IPS-18c (cell line): ENCODE results near the gene PLAGL2.
"Not testable (repeated sequence)": the region's sequence is repeated elsewhere in the genome, so short reads cannot be mapped to it uniquely, and the experiment has no call there.

Experiments used
- H3K4me3 ChIP-seq: 2 replicates; pipeline ENCODE4 v1.7.0; 2013; ENCODE audit warnings: low read depth, mild to moderate bottlenecking, low read length, moderate library complexity; ENCODE audit not compliant: insufficient read depth
- H3K9me3 ChIP-seq: one replicate; pipeline ENCODE4 v1.6.1; 2013; ENCODE audit warnings: mild to moderate bottlenecking, low read length, moderate library complexity; ENCODE audit not compliant: control insufficient read depth, insufficient read depth

Gene PLAGL2

DNA sequence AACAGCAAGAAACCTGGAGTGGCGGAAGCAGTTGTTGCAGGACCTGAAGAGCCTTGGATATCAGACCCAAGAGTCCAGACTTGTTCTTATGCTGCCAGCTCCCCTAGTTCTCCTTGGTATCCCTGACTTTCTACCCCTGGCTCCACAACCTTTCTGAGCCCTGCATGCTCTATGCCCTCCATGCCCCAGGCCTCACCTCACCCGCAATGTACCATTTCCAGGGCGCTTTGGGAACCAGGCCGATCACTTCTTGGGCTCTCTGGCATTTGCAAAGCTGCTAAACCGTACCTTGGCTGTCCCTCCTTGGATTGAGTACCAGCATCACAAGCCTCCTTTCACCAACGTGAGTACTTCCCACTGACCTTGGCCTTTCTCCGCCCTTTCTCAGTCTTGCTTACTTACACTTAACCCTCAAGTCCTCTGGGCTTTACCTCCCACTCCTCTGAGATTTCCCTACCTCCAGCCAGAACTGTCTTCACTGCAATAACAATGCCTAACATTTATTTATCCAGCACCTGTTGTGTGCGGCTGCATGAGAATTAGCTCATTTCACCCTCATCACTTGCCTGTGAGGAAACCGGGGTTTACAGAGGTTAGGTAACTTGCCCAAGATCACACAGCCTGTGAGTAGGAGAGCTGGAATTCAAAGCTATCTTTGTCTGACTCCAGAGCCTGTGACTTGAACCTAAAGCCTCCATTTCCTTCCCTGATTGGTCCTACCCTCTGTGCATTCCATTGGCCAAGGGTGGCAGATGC lies 2.5 kb upstream of the PLAGL2 start:
- Histone ChIP-seq H3K9me3 (no peaks in the 10 kb centered on the region), H3K4me3 (no peak overlapping the region)

DNA sequence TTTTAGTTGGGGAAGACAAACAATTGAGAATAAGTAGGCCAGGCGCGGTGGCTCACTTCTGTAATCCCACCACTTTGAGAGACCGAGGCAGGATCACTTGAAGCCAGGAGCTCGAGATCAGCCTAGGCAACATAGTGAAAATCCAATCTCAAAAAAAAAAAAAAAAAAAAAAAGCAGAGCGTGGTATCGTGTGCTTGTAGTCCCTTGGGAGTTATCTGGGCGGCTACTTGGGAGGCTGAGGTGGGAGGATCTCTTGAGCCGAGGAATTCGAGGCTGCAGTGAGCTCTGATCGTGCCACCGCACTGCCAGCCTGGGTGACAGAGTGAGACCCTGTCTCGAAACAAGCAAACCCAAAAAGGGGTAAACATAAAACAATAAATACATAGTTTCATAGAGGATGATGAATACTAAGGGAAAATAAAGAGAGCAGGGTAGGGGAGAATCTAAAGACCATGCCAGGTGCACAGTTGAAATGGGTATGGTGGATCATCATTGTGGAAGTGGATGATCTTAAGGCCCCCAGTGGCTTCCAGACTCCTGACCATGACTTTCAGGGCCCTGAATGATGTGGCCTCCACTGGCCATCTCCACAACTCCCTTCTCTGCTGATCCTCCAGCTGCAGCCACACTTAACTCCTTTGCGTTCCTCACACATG lies 1.1 kb upstream of the PLAGL2 start:
- peak overlapping the region; percentile 93 for H3K4me3 ChIP-seq
- H3K9me3 ChIP-seq: no peaks in the 10 kb centered on the region

DNA sequence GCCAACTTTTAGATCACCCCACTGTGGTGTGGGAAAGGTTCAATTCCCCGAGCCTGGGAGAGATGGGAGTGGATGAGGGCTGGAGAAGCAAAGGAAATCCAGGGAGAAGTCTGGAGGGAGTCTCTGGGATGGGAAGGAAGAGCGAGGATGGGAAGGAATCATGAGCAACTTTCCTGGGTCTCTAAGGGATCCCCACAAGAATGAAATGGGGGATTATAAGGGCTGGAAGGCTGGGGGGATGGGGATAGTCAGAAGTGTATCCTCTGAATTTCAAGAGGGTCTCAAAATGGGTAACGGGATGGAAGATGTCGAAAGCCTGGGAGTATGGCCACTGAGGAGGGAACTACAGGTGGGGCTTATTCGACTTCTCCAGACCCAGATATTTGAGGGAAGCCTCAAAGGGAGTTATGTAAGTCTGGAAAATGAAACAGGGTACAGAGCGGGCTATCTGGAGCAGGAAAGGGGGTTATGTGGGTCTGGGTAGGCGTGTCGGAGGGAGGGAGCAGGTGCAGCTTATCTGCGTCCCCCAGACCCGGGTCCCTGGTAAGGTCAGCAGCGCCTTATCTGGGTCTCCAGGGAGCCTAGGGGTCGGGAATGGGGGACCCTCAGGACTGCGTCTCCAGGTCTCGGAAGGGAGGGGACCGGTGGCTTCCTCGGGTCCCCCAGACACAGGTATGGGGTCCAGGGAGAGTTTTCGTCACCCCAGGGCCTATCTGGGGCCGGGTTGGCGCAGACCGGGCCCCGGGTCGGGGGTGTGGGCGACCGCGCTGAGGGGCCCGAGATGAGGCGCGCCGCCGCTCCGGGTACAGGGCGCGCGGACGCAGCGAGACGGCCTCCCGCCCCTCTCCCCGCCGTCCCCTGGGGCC lies 550 bp downstream of the PLAGL2 start:
- no peaks in the 10 kb centered on the region for H3K9me3 ChIP-seq
- peak overlapping the region; percentile 93 for H3K4me3 ChIP-seq

DNA sequence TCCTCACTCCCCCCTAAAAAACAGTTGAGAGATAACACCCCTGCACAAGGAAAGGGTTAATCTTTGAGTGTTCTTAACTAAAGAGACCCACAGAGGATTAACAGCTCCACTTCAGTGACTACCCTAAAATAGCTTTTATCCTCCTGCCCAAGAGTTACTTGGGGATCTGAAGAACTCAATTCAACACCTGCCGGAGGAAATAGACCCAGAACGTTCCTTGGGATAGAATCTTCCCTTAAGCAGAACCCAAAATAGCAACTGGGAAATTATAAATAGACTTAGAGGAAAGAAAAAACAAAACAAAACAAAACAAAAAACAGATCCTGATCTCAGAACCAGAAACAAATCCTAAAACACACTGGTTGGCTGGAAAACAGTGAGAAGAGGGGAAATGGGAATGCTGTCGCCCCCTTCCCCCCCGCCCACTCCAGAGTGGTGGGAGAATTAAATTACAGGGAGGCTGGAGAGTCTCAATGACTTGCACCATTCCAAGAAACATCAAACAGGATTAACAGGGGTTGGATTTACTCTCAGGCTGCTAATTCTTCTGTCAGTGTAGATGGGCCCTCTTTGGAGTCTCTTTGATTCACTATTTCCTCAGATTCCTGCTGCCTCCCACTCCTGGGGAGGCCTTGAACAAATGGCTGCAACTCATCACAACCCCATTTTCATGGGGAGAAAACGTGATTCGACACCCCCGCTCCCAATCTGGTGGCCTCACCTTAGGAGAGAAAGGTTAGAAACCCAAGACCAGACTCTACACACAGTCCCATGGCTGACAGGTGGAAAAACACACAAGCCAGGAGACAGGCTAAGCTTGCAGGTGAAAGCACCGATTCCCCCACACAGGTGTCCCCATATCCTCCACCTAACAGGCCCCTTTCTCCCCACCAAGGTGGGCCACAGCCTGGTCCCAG lies 1.4 kb downstream of the PLAGL2 start:
- Histone ChIP-seq H3K4me3 (peak overlapping the region; percentile 93), H3K9me3 (no peaks in the 10 kb centered on the region)

- no peak overlapping the region; the same call in 1 of the 2 replicates for H3K4me3 ChIP-seq
- H3K9me3 ChIP-seq: no peaks in the 10 kb centered on the region
Measured at GRCh38 chr20:32205110-32205842, 2.3 kb downstream of the PLAGL2 start.

- Histone ChIP-seq H3K4me3 (no peak overlapping the region), H3K9me3 (no peaks in the 10 kb centered on the region)
Measured at GRCh38 chr20:32204205-32205109, 3.1 kb downstream of the PLAGL2 start.

DNA sequence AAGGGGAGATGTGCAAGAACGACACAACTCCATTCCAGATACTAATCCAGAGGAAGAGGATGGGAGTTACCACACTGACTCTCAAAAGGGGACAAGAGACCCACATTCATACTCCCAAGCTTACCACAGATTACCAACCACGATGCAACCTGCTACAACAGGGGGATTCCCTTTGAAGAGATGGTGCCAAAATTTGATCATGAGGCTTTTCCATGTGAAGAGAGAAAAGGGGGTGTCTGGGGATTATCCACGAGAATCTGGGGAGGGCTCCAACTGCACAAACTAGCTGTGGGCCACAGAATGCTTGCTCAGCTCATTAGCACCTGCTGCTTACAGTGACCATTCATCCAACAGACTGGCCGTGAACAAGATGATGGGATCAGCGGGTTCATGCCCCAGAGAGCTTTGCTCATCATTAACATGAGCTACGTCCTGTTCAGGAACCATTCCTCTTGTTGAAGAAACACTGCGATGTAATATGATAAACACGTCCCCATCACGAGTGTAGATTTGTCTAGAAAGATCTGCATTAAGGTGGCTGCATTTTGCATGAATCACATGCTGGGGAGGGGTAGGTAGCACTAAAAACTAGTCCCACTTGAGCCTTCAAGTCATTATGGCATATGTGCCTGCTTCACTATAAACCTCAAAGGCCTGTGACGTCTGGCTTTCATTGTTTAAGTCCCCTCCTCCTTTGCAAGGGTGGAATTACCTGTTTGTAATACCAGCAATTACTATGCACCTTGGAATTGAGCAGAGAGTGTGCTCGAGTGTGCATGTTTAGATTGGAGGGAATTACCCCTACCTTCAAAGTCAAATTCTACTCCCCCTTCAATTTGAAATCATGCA lies 4.0 kb downstream of the PLAGL2 start:
- no peaks in the 10 kb centered on the region for H3K9me3 ChIP-seq
- H3K4me3 ChIP-seq: no peak overlapping the region

DNA sequence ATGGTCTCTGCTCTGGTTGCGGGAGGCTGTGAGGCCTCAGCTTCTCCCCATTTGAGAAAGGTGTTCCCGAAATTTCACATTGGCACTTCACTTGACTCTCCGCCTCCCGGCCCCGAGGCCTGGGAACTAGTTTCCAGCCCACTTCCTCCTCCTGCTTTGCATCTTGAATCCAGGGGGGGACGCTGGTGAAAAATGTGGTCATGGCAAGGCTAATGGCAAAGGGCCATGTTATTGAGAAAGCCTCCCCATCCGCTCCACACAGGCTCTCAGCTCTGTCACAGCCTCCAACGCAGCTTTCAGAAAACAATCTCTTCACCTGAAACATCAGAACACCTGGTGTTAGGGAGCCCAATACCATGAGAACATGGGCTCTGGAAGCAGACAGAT lies 5.6 kb downstream of the PLAGL2 start:
- Histone ChIP-seq H3K9me3 (no peaks in the 10 kb centered on the region), H3K4me3 (no peak overlapping the region)

DNA sequence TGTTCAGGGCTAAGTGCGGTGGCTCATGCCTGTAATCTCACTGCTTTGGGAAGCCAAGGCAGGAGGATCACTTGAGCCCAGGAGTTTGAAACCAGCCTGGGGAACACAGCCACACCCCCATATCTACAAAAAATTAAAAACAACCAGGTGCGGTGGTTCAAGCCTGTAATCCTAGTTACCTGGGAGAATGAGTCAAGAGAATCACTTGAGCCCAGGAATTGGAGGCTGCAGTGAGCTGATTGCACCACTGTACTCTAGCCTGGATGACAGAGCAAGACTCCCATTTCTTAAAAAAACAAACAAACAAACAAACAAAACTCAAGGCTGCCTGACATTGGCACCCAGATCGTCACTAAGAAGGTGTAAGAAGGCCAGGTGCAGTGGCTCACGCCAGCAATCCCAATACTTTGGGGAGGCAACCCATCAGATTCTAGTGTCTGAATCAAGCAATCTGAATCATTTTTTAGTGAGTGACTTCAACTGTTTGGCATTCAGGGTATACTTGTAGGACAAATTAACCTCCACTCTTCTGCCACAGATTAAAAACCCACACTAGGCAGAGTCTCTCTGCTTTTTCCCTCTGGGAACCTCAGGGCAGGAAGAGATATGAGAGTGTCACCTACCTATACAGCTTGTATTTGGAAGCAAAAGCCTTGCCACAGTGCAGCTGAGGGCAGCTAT lies 6.1 kb downstream of the PLAGL2 start:
- no peaks in the 10 kb centered on the region for H3K9me3 ChIP-seq

GRCh38 chr20:32199006-32199405 lies 8.5 kb downstream of the PLAGL2 start:
- no peaks in the 10 kb centered on the region for H3K9me3 ChIP-seq
- H3K4me3 ChIP-seq: no peak overlapping the region

More for the DNA sequence above, 6.1 kb downstream of the PLAGL2 start:
- H3K4me3 ChIP-seq: no peak overlapping the region

- H3K9me3 ChIP-seq, H3K4me3 ChIP-seq: not testable (repeated sequence)
Measured at GRCh38 chr20:32197136-32197535, 10.4 kb downstream of the PLAGL2 start.

DNA sequence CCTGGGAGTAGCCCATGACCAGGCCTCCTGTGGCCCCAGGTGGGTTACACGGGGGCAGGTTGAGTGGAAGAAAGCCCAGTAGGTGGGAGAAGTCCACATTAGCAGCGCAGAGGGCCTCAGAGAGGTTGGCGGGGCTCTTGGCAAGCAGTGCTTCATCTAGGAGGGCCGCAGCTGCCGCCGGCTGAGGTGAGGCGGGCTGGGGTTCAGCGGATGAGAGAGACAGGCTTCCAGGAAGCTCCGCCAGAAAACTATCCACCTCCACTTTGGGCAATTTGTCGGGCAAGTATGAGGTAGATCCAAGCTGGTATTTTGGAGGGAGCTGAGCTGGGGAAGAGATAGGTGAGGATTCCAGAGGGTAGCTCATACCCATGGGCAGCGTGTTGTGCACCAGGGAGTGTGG lies 10.9 kb downstream of the PLAGL2 start:
- not testable (repeated sequence) for H3K4me3 ChIP-seq, H3K9me3 ChIP-seq

GRCh38 chr20:32195581-32195980 lies 12.0 kb downstream of the PLAGL2 start:
- Histone ChIP-seq H3K9me3 (no peaks in the 10 kb centered on the region), H3K4me3 (no peak overlapping the region)

GRCh38 chr20:32193996-32194395 lies 13.5 kb downstream of the PLAGL2 start:
- H3K4me3 ChIP-seq: no peak overlapping the region
- peaks cover 3% of the 10 kb centered on the region for H3K9me3 ChIP-seq
